Fibroblast of skin of scalp (primary cell): ENCODE results near the gene GADD45GIP1.
"Not testable (repeated sequence)": the region's sequence is repeated elsewhere in the genome, so short reads cannot be mapped to it uniquely, and the experiment has no call there.

Experiments
- DNase-seq: peaks from one replicate; pipeline ENCODE4 v3.0.0-alpha.2; 2013

GADD45GIP1 gene

GRCh38 chr19:12987781-12988180, 30.8 kb upstream of the GADD45GIP1 start:
- no peak for DNase-seq

- DNase-seq: no peak
Observed at GRCh38 chr19:12987190-12987589, 30.2 kb upstream of the GADD45GIP1 start.

- no peak for DNase-seq
Observed at GRCh38 chr19:12986726-12987125, 29.7 kb upstream of the GADD45GIP1 start.

GRCh38 chr19:12985049-12985776, 28.2 kb upstream of the GADD45GIP1 start:
- DNase-seq: peak; percentile 53

- no peak for DNase-seq
Observed at GRCh38 chr19:12984683-12985048, 27.6 kb upstream of the GADD45GIP1 start.

GRCh38 chr19:12984143-12984627, 27.2 kb upstream of the GADD45GIP1 start:
- DNase-seq: peak; percentile 26

GRCh38 chr19:12983542-12984142, 26.6 kb upstream of the GADD45GIP1 start:
- DNase-seq: peak; percentile 83

GRCh38 chr19:12983091-12983490, 26.1 kb upstream of the GADD45GIP1 start:
- DNase-seq: no peak

- no peak for DNase-seq
Observed at GRCh38 chr19:12982648-12983047, 25.6 kb upstream of the GADD45GIP1 start.

GRCh38 chr19:12979974-12980373, 23.0 kb upstream of the GADD45GIP1 start:
- DNase-seq: no peak

GRCh38 chr19:12976109-12976508, 19.1 kb upstream of the GADD45GIP1 start:
- not testable (repeated sequence) for DNase-seq

- DNase-seq: no peak
Observed at GRCh38 chr19:12975221-12975741, 18.3 kb upstream of the GADD45GIP1 start.

- DNase-seq: no peak
Observed at GRCh38 chr19:12974301-12975220, 17.5 kb upstream of the GADD45GIP1 start.

GRCh38 chr19:12973236-12973635, 16.2 kb upstream of the GADD45GIP1 start:
- DNase-seq: no peak

- no peak for DNase-seq
Observed at GRCh38 chr19:12970070-12970820, 13.2 kb upstream of the GADD45GIP1 start.

- DNase-seq: no peak
Observed at GRCh38 chr19:12969292-12969988, 12.4 kb upstream of the GADD45GIP1 start, which contains the start of gene DAND5. Gene DAND5, plus strand, starts transcription at chr19:12969576. Its CDS starts 85 bp downstream, at chr19:12969661.

- no peak for DNase-seq
Observed at GRCh38 chr19:12967907-12968306, 10.9 kb upstream of the GADD45GIP1 start.

GRCh38 chr19:12965812-12966135, 8.8 kb upstream of the GADD45GIP1 start:
- DNase-seq: no peak

- peak; percentile 75 for DNase-seq
Observed at GRCh38 chr19:12965017-12965811, 8.2 kb upstream of the GADD45GIP1 start.

- no peak for DNase-seq
Observed at GRCh38 chr19:12959481-12959880, 2.5 kb upstream of the GADD45GIP1 start.
